ENCODE data around the gene POTEB3.
A peak's percentile ranks its signal among the peaks of the same experiment; 100 is the strongest.
"Not testable (repeated sequence)": the region's sequence is repeated elsewhere in the genome, so short reads cannot be mapped to it uniquely, and the experiment has no call there.

POTEB3 gene

GRCh38 chr15:21440399-21440798 is at the start of gene POTEB3:
Gene POTEB3, minus strand, starts transcription at chr15:21440499. Its CDS starts 488 bp downstream, at chr15:21440011.
- H3K4me3 ChIP-seq (ENCODE audit: low read length); DNase-seq (ENCODE audit: low read depth): not testable (repeated sequence)

- not testable (repeated sequence) for H3K4me3 ChIP-seq (ENCODE audit: low read length); DNase-seq (ENCODE audit: low read depth)
Measured at GRCh38 chr15:21453683-21454082, 13.4 kb upstream of the POTEB3 start.

GRCh38 chr15:21451920-21452563 is 11.7 kb upstream of the POTEB3 start:
- peak; percentile 1 for DNase-seq (ENCODE audit: low read depth)
- not testable (repeated sequence) for H3K4me3 ChIP-seq (ENCODE audit: low read length)

- not testable (repeated sequence) for DNase-seq (ENCODE audit: low read depth); H3K4me3 ChIP-seq (ENCODE audit: low read length)
Measured at GRCh38 chr15:21451487-21451886, 11.2 kb upstream of the POTEB3 start.

- DNase-seq (ENCODE audit: low read depth); H3K4me3 ChIP-seq (ENCODE audit: low read length): not testable (repeated sequence)
Measured at GRCh38 chr15:21407366-21407765, 32.9 kb downstream of the POTEB3 start.

- DNase-seq (ENCODE audit: low read depth); H3K4me3 ChIP-seq (ENCODE audit: low read length): not testable (repeated sequence)
Measured at GRCh38 chr15:21401531-21401930, 38.8 kb downstream of the POTEB3 start.

- not testable (repeated sequence) for H3K4me3 ChIP-seq (ENCODE audit: low read length); DNase-seq (ENCODE audit: low read depth)
Measured at GRCh38 chr15:21399111-21399510, 41.2 kb downstream of the POTEB3 start.

GRCh38 chr15:21398511-21398910 is 41.8 kb downstream of the POTEB3 start:
- H3K4me3 ChIP-seq (ENCODE audit: low read length); DNase-seq (ENCODE audit: low read depth): not testable (repeated sequence)

- DNase-seq (ENCODE audit: low read depth); H3K4me3 ChIP-seq (ENCODE audit: low read length): not testable (repeated sequence)
Measured at GRCh38 chr15:21397656-21398055, 42.6 kb downstream of the POTEB3 start.

- H3K4me3 ChIP-seq (ENCODE audit: low read length); DNase-seq (ENCODE audit: low read depth): not testable (repeated sequence)
Measured at GRCh38 chr15:21397186-21397585, 43.1 kb downstream of the POTEB3 start.

- H3K4me3 ChIP-seq (ENCODE audit: low read length); DNase-seq (ENCODE audit: low read depth): not testable (repeated sequence)
Measured at GRCh38 chr15:21385961-21386360, 54.3 kb downstream of the POTEB3 start.

- not testable (repeated sequence) for DNase-seq (ENCODE audit: low read depth); H3K4me3 ChIP-seq (ENCODE audit: low read length)
Measured at GRCh38 chr15:21383866-21384485, 56.3 kb downstream of the POTEB3 start.

- H3K4me3 ChIP-seq (ENCODE audit: low read length) = not testable (repeated sequence)
Measured at GRCh38 chr15:21373682-21374081, 66.6 kb downstream of the POTEB3 start.

GRCh38 chr15:21369177-21369576 is 71.1 kb downstream of the POTEB3 start:
- not testable (repeated sequence) for H3K4me3 ChIP-seq (ENCODE audit: low read length); DNase-seq (ENCODE audit: low read depth)

More at GRCh38 chr15:21373682-21374081, 66.6 kb downstream of the POTEB3 start:
- not testable (repeated sequence) for DNase-seq (ENCODE audit: low read depth)

- not testable (repeated sequence) for DNase-seq (ENCODE audit: low read depth); H3K4me3 ChIP-seq (ENCODE audit: low read length)
Measured at GRCh38 chr15:21368625-21369024, 71.7 kb downstream of the POTEB3 start.
